ENCODE data around the gene ZDHHC24.

Gene ZDHHC24

DNA sequence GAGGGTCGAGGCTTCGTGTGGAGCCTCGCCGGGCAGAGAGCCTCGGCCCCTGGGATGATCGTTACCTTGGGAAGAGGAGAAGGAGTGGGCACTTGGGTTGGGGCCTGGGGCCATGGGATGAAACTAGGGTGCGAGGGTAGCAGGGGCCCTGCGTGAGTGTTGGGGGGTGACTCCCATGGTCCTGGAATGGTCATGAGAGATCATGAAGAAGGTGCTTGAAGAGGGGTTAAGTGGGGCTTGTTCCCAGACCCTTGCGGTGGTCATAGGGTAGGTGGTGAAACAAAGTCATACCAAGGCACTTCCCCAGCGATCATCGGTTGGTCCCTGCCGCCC, 47.4 kb upstream of the ZDHHC24 start:
- Histone ChIP-seq H3K4me3 (ENCODE audit: low read length, poor library complexity, severe bottlenecking) (peak overlapping the region; percentile 99), H3K9me3 (ENCODE audit: insufficient read depth, low read depth, low read length) (no peaks in the 10 kb centered on the region)

GRCh38 chr11:66592457-66593302, 46.8 kb upstream of the ZDHHC24 start, which contains the start of the genes CCDC87 and CCS:
TSS of gene CCDC87 (minus strand) at chr11:66593063. CDS start at chr11:66593015, 48 bp downstream.
TSS of gene CCS (plus strand) at chr11:66593185. CDS start at chr11:66593262, 77 bp downstream.
- no peaks in the 10 kb centered on the region for H3K36me3 ChIP-seq (ENCODE audit: insufficient read depth, low read length)
- H3K79me2 ChIP-seq (ENCODE audit: insufficient read depth, low read length), result peaks cover 10% of the 10 kb centered on the region; the same call in 1 of the 2 replicates
- no peaks in the 10 kb centered on the region for H3K9me3 ChIP-seq (ENCODE audit: insufficient read depth, low read depth, low read length)
- peak within 1 kb of the TSS; percentile 98 for H2AFZ ChIP-seq (ENCODE audit: low read length)
- no peaks in the 10 kb centered on the region for H3F3A ChIP-seq (ENCODE audit: low read depth)
- no peaks in the 10 kb centered on the region for H4K20me1 ChIP-seq (ENCODE audit: insufficient read depth, low read length, poor library complexity, severe bottlenecking)
- H3K9ac ChIP-seq (ENCODE audit: low read depth, low read length, poor library complexity, severe bottlenecking), result peak within 1 kb of the TSS; percentile 90
- H3K9me2 ChIP-seq (replicated peaks; ENCODE audit: low read depth, low read length), result no peaks in the 10 kb centered on the region
- TF ChIP-seq, protein P1, sequence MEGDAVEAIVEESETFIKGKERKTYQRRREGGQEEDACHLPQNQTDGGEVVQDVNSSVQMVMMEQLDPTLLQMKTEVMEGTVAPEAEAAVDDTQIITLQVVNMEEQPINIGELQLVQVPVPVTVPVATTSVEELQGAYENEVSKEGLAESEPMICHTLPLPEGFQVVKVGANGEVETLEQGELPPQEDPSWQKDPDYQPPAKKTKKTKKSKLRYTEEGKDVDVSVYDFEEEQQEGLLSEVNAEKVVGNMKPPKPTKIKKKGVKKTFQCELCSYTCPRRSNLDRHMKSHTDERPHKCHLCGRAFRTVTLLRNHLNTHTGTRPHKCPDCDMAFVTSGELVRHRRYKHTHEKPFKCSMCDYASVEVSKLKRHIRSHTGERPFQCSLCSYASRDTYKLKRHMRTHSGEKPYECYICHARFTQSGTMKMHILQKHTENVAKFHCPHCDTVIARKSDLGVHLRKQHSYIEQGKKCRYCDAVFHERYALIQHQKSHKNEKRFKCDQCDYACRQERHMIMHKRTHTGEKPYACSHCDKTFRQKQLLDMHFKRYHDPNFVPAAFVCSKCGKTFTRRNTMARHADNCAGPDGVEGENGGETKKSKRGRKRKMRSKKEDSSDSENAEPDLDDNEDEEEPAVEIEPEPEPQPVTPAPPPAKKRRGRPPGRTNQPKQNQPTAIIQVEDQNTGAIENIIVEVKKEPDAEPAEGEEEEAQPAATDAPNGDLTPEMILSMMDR (conservative IDR thresholded peaks at IDR 0.05; ENCODE audit: low read length), result peak; percentile 83
- no peak for TF ChIP-seq EZH2phosphoT487 (IDR thresholded peaks at IDR 0.05; ENCODE audit: borderline replicate concordance)
- H3K4me2 ChIP-seq (ENCODE audit: low read depth, low read length, poor library complexity, severe bottlenecking), result peak within 1 kb of the TSS; percentile 96
- H3K4me3 ChIP-seq (ENCODE audit: low read length, poor library complexity, severe bottlenecking), result peak within 1 kb of the TSS; percentile 99
- H3K4me1 ChIP-seq (ENCODE audit: insufficient read depth, low read length, poor library complexity, severe bottlenecking), result peaks cover 14% of the 10 kb centered on the region
- no peaks in the 10 kb centered on the region for H3K27me3 ChIP-seq (ENCODE audit: insufficient read depth, low read length, poor library complexity, severe bottlenecking)

More for the DNA sequence above, 47.4 kb upstream of the ZDHHC24 start:
- H3K79me2 ChIP-seq (ENCODE audit: insufficient read depth, low read length), result peaks cover 10% of the 10 kb centered on the region; the same call in 1 of the 2 replicates
- peak overlapping the region; percentile 96 for H3K4me2 ChIP-seq (ENCODE audit: low read depth, low read length, poor library complexity, severe bottlenecking)
- H3K9ac ChIP-seq (ENCODE audit: low read depth, low read length, poor library complexity, severe bottlenecking), result peak overlapping the region; percentile 90
- H3K27me3 ChIP-seq (ENCODE audit: insufficient read depth, low read length, poor library complexity, severe bottlenecking), result no peaks in the 10 kb centered on the region
- no peaks in the 10 kb centered on the region for H3F3A ChIP-seq (ENCODE audit: low read depth)
- H2AFZ ChIP-seq (ENCODE audit: low read length), result peak overlapping the region; percentile 98
- H4K20me1 ChIP-seq (ENCODE audit: insufficient read depth, low read length, poor library complexity, severe bottlenecking), result no peaks in the 10 kb centered on the region
- no peaks in the 10 kb centered on the region for H3K9me2 ChIP-seq (replicated peaks; ENCODE audit: low read depth, low read length)
- no peaks in the 10 kb centered on the region for H3K36me3 ChIP-seq (ENCODE audit: insufficient read depth, low read length)
- H3K4me1 ChIP-seq (ENCODE audit: insufficient read depth, low read length, poor library complexity, severe bottlenecking), result peaks cover 14% of the 10 kb centered on the region
- TF ChIP-seq, protein P1 (conservative IDR thresholded peaks at IDR 0.05; ENCODE audit: low read length), result no peak
- TF ChIP-seq EZH2phosphoT487 (IDR thresholded peaks at IDR 0.05; ENCODE audit: borderline replicate concordance), result no peak

- Histone ChIP-seq H3K36me3 (ENCODE audit: insufficient read depth, low read length) (no peaks in the 10 kb centered on the region), H4K20me1 (ENCODE audit: insufficient read depth, low read length, poor library complexity, severe bottlenecking) (no peaks in the 10 kb centered on the region), H2AFZ (ENCODE audit: low read length) (no peak overlapping the region), H3K9me3 (ENCODE audit: insufficient read depth, low read depth, low read length) (no peaks in the 10 kb centered on the region), H3K79me2 (ENCODE audit: insufficient read depth, low read length) (peaks cover 10% of the 10 kb centered on the region; the same call in 1 of the 2 replicates), H3K4me3 (ENCODE audit: low read length, poor library complexity, severe bottlenecking) (no peak overlapping the region), H3K4me1 (ENCODE audit: insufficient read depth, low read length, poor library complexity, severe bottlenecking) (peaks cover 14% of the 10 kb centered on the region), H3K27me3 (ENCODE audit: insufficient read depth, low read length, poor library complexity, severe bottlenecking) (no peaks in the 10 kb centered on the region), H3K4me2 (ENCODE audit: low read depth, low read length, poor library complexity, severe bottlenecking) (no peak overlapping the region), H3K9ac (ENCODE audit: low read depth, low read length, poor library complexity, severe bottlenecking) (no peak overlapping the region), H3K9me2 (replicated peaks; ENCODE audit: low read depth, low read length) (no peaks in the 10 kb centered on the region), H3F3A (ENCODE audit: low read depth) (no peaks in the 10 kb centered on the region)
- TF ChIP-seq EZH2phosphoT487 (IDR thresholded peaks at IDR 0.05; ENCODE audit: borderline replicate concordance), result no peak
- TF ChIP-seq, protein P1 (conservative IDR thresholded peaks at IDR 0.05; ENCODE audit: low read length), result no peak
Measured at GRCh38 chr11:66591175-66591574, 45.3 kb upstream of the ZDHHC24 start.

Data from Loucy (cell line).